ENCODE data around the gene PSMB7.

DNA sequence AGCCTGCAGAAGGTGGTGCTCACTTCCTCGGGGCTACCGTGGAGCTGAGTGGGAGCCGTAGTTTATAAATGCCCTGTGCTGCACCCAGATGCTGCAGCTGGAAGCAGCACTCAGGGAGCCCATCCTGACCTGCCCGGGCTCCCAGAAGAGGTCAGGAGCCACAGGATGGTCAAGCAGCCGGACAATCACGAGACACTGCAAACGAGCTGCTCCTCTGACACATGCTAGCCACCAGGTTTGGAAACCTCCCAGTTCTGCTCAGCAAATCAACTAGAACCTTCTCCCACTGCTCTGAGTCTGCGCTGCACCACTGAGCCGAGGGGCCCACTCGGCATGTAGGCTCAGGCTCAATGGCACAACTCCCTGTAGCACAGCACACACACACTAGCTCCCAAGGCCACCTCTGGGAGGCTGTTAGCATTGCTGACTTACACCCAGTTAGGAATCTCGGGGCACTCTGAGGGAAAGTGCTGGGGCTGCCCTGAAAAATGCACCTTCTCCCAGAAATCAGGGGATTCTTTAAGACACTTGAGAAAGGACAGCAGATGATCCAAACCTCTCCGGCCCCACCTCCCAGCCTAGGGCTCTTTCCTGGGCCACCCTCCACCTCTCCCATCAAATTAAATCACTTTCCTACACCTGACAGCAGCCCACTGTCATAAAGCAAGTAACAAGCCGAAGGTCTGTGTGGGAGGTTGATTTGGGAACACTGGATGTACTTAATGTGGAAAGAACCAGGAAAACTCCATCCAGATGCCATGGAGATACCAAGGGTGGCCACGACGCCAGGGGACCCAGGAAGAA, 59.1 kb downstream of the PSMB7 start:
- TF ChIP-seq, protein P1, sequence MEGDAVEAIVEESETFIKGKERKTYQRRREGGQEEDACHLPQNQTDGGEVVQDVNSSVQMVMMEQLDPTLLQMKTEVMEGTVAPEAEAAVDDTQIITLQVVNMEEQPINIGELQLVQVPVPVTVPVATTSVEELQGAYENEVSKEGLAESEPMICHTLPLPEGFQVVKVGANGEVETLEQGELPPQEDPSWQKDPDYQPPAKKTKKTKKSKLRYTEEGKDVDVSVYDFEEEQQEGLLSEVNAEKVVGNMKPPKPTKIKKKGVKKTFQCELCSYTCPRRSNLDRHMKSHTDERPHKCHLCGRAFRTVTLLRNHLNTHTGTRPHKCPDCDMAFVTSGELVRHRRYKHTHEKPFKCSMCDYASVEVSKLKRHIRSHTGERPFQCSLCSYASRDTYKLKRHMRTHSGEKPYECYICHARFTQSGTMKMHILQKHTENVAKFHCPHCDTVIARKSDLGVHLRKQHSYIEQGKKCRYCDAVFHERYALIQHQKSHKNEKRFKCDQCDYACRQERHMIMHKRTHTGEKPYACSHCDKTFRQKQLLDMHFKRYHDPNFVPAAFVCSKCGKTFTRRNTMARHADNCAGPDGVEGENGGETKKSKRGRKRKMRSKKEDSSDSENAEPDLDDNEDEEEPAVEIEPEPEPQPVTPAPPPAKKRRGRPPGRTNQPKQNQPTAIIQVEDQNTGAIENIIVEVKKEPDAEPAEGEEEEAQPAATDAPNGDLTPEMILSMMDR (conservative IDR thresholded peaks at IDR 0.05; ENCODE audit: low read depth, low read length), result no peak
- no peak for TF ChIP-seq EZH2 (IDR thresholded peaks at IDR 0.05; ENCODE audit: borderline replicate concordance, low read depth, low read length, poor library complexity, severe bottlenecking)
